Measurements from ENCODE around the gene PLCB1. TPM values are rescaled to one million over a fixed set of nuclear protein-coding genes. Genes with fewer than 3 reads are reported as not detected.

PLCB1 gene
- total RNA-seq, 2 experiments from 2014 or later: 3.1 to 3.6 TPM

GRCh38 chr20:8334641-8335040 lies 202.6 kb downstream of the PLCB1 start:
- Mint-ChIP-seq H3K4me3 (no peak overlapping the region), H3K36me3 (ENCODE audit: low read depth) (no peaks in the 10 kb centered on the region)

GRCh38 chr20:8335059-8335458 lies 203.0 kb downstream of the PLCB1 start:
- no peaks in the 10 kb centered on the region for H3K27me3 Mint-ChIP-seq
- no peaks in the 10 kb centered on the region for H3K4me1 Mint-ChIP-seq (ENCODE audit: low read depth)
- ATAC-seq: no peak
- no peak for TF ChIP-seq CTCF (IDR thresholded peaks at IDR 0.05)
- CTCF ChIA-PET: no interaction called here
- H3K9me3 Mint-ChIP-seq: no peaks in the 10 kb centered on the region
- intact Hi-C loops (cut with micrococcal nuclease): no loop called here
- H3K4me3 Mint-ChIP-seq: no peak overlapping the region
- no peak for DNase-seq
- POLR2A ChIA-PET: interaction anchor here (0.6 kb wide), 1 partner anchor 346 kb away, joined by 3 read pairs; no protein-coding TSS in a partner anchor
- H3K27ac Mint-ChIP-seq: no peak overlapping the region
- H3K36me3 Mint-ChIP-seq (ENCODE audit: low read depth): no peaks in the 10 kb centered on the region

More at GRCh38 chr20:8334641-8335040, 202.6 kb downstream of the PLCB1 start:
- Mint-ChIP-seq H3K9me3 (no peaks in the 10 kb centered on the region), H3K27me3 (no peaks in the 10 kb centered on the region), H3K27ac (no peak overlapping the region), H3K4me1 (ENCODE audit: low read depth) (no peaks in the 10 kb centered on the region)
- DNase-seq (no peak), ATAC-seq (no peak)
- no peak for TF ChIP-seq CTCF (IDR thresholded peaks at IDR 0.05)
- ChIA-PET POLR2A (no interaction called here), CTCF (no interaction called here)
- intact Hi-C loops (cut with micrococcal nuclease): no loop called here

GRCh38 chr20:8335495-8336195 lies 203.6 kb downstream of the PLCB1 start:
- no peak for ATAC-seq
- no peak for DNase-seq
- POLR2A ChIA-PET: interaction anchor here (0.6 kb wide), 1 partner anchor 346 kb away, joined by 3 read pairs; no protein-coding TSS in a partner anchor
- Mint-ChIP-seq H3K4me3 (no peak overlapping the region), H3K4me1 (ENCODE audit: low read depth) (no peaks in the 10 kb centered on the region), H3K9me3 (no peaks in the 10 kb centered on the region), H3K27ac (no peak overlapping the region), H3K36me3 (ENCODE audit: low read depth) (no peaks in the 10 kb centered on the region), H3K27me3 (no peaks in the 10 kb centered on the region)
- intact Hi-C loops (cut with micrococcal nuclease): no loop called here
- CTCF ChIA-PET: interaction anchor here (0.9 kb wide), 1 partner anchor 386 kb away, joined by 3 read pairs; no protein-coding TSS in a partner anchor
- no peak for TF ChIP-seq CTCF (IDR thresholded peaks at IDR 0.05)

GRCh38 chr20:8339349-8339748 lies 207.3 kb downstream of the PLCB1 start:
- no peak for ATAC-seq

More at GRCh38 chr20:8339349-8339748, 207.3 kb downstream of the PLCB1 start:
- no peaks in the 10 kb centered on the region for H3K36me3 Mint-ChIP-seq (ENCODE audit: low read depth)
- DNase-seq: no peak
- H3K4me3 Mint-ChIP-seq: no peak overlapping the region
- ChIA-PET POLR2A (no interaction called here), CTCF (interaction anchor here (1.1 kb wide), 2 partner anchors 17 to 383 kb away, joined by 3 read pairs; no protein-coding TSS in a partner anchor)
- intact Hi-C loops (cut with micrococcal nuclease): no loop called here
- no peaks in the 10 kb centered on the region for H3K4me1 Mint-ChIP-seq (ENCODE audit: low read depth)
- TF ChIP-seq CTCF (IDR thresholded peaks at IDR 0.05): no peak
- no peaks in the 10 kb centered on the region for H3K9me3 Mint-ChIP-seq
- no peaks in the 10 kb centered on the region for H3K27me3 Mint-ChIP-seq
- no peak overlapping the region for H3K27ac Mint-ChIP-seq
